Measurements from ENCODE around the gene SYT12. TPM values are rescaled to one million over a fixed set of nuclear protein-coding genes. Genes with fewer than 3 reads are reported as not detected.

The SYT12 gene
- total and polyA plus RNA-seq, 2 of the 4 experiments (the other 2 are of a cell fraction), result 0.54 to 0.74 TPM

GRCh38 chr11:66986178-66986545 is 36.8 kb upstream of the SYT12 start:
- Histone ChIP-seq H2AK9ac (replicated peaks; ENCODE audit: low read depth, low read length, poor library complexity) (peak overlapping the region; percentile 55), H3K56ac (ENCODE audit: extremely low read depth, insufficient read depth, low read length) (no peak overlapping the region), H3K4me2 (ENCODE audit: low read depth, low read length) (no peak overlapping the region), H4K5ac (ENCODE audit: low read depth, low read length) (no peak overlapping the region), H3K27ac (ENCODE audit: insufficient read depth, low read length) (no peak overlapping the region), H3K9me1 (ENCODE audit: insufficient read depth, low read length) (peaks cover 10% of the 10 kb centered on the region), H4K20me1 (ENCODE audit: insufficient read depth, low read length) (no peaks in the 10 kb centered on the region), H3K79me1 (ENCODE audit: low read depth in 1 of 2, low read length in 2 of 2) (no peaks in the 10 kb centered on the region), H3K4ac (ENCODE audit: low read depth, low read length) (no peak overlapping the region), H3K36me3 (ENCODE audit: control insufficient read depth, insufficient read depth, low read length) (no peaks in the 10 kb centered on the region), H3K18ac (ENCODE audit: low read depth, low read length) (no peak overlapping the region), H3K4me1 (ENCODE audit: control insufficient read depth, insufficient read depth, low read length) (peaks cover 7% of the 10 kb centered on the region), H3K9me3 (ENCODE audit: control insufficient read depth, insufficient read depth, low read length) (no peaks in the 10 kb centered on the region), H2AK5ac (ENCODE audit: low read depth, low read length) (peak overlapping the region; percentile 50; the same call in 1 of the 2 replicates), H2BK15ac (ENCODE audit: low read depth, low read length) (no peak overlapping the region), H3K4me3 (ENCODE audit: insufficient read depth, low read depth, low read length) (no peak overlapping the region), H2AFZ (replicated peaks; ENCODE audit: low read length, poor library complexity) (no peak overlapping the region), H2BK20ac (ENCODE audit: low read depth, low read length) (no peak overlapping the region), H3K9ac (ENCODE audit: low read depth, low read length) (no peak overlapping the region), H3K14ac (replicated peaks; ENCODE audit: low read depth, low read length) (no peak overlapping the region), H3K27me3 (ENCODE audit: control insufficient read depth, insufficient read depth, low read length) (no peaks in the 10 kb centered on the region), H4K8ac (ENCODE audit: low read depth in 2 of 2, low read length in 2 of 2) (no peak overlapping the region), H2BK5ac (ENCODE audit: low read depth, low read length, poor library complexity, severe bottlenecking) (no peak overlapping the region), H3K23ac (ENCODE audit: low read depth, low read length) (no peak overlapping the region), H4K91ac (ENCODE audit: insufficient read depth, low read depth, low read length) (no peak overlapping the region), H2BK120ac (ENCODE audit: low read depth, low read length) (no peak overlapping the region)
- TF ChIP-seq RCOR1 (IDR thresholded peaks at IDR 0.05; ENCODE audit: insufficient replicate concordance, low read length), result no peak
- intact Hi-C loops (cut with micrococcal nuclease) (no loop called here), dilution Hi-C loops (cut with HindIII; ENCODE audit: low sequenced_read_pairs, unreplicated experiment) (no loop called here), in situ Hi-C loops (cut with MboI; ENCODE audit: low sequenced_read_pairs) (no loop called here)
- BruUV-seq (replicated peaks), result no TSS peak
- ATAC-seq (ENCODE audit: low read depth), result no peak
- POLR2A ChIA-PET (ENCODE audit: unreplicated experiment), result no interaction called here
- 97% methylated on average over 5 of the region's 7 CpGs; no CpG with 5 or more reads in 1 of the 2 experiments for WGBS, 2 experiments (ENCODE audit: extremely low coverage in 2 of 2, insufficient read length in 1 of 2)
- DNase-seq, result no peak
- CTCF ChIA-PET, result no interaction called here
